Subcutaneous adipose tissue (tissue), 4 donors: ENCODE data around the gene ATG10. TPM values are rescaled to one million over a fixed set of nuclear protein-coding genes. Genes with fewer than 3 reads are reported as not detected.

Source experiments
- CTCF ChIP-seq: fragments of 450-650 bp; IDR thresholded peaks from one replicate; pipeline ENCODE4 v1.5.1; 2016; ENCODE audit warnings: low read depth, mild to moderate bottlenecking, control low read depth, antibody characterized with exemption, moderate library complexity
- total RNA-seq, 4 donors: library from RNA; depleted of rRNA; stranded (reverse); fragments of >200 nt; gene quantifications; one replicate each; pipeline ENCODE4 v1.1.0, GENCODE V29; 2016

Gene ATG10
- 10 to 100 TPM in 1 of 4 donors, 1 to 10 TPM in 3; 7.0 to 17.9 (median 7.6) TPM for total RNA-seq

- no peak for TF ChIP-seq CTCF
These were observed at the start of gene ATG10 for GRCh38 chr5:81971712-81972491. ATG10 (plus strand) TSS chr5:81972023; CDS start chr5:81987571, 15,548 bp downstream.

- no peak for TF ChIP-seq CTCF
These were observed 49.0 kb upstream of the ATG10 start for GRCh38 chr5:81922854-81923279.

GRCh38 chr5:81924442-81924841 is 47.4 kb upstream of the ATG10 start:
- TF ChIP-seq CTCF = no peak

- TF ChIP-seq CTCF = no peak
These were observed 46.8 kb upstream of the ATG10 start for GRCh38 chr5:81925009-81925408.

GRCh38 chr5:81925981-81926380 is 45.8 kb upstream of the ATG10 start:
- TF ChIP-seq CTCF = no peak

GRCh38 chr5:81936066-81936465 is 35.8 kb upstream of the ATG10 start:
- no peak for TF ChIP-seq CTCF

GRCh38 chr5:81936750-81937149 is 35.1 kb upstream of the ATG10 start:
- TF ChIP-seq CTCF = no peak
